ENCODE measurements around the gene YBX3. TPM values are rescaled to one million over a fixed set of nuclear protein-coding genes. Genes with fewer than 3 reads are reported as not detected.

YBX3 gene
- total and polyA plus RNA-seq, 2 of the 13 experiments (the other 11 are each of a cell fraction or from before 2014, with no cell fraction given) = 77.5 to 99.6 TPM

DNA sequence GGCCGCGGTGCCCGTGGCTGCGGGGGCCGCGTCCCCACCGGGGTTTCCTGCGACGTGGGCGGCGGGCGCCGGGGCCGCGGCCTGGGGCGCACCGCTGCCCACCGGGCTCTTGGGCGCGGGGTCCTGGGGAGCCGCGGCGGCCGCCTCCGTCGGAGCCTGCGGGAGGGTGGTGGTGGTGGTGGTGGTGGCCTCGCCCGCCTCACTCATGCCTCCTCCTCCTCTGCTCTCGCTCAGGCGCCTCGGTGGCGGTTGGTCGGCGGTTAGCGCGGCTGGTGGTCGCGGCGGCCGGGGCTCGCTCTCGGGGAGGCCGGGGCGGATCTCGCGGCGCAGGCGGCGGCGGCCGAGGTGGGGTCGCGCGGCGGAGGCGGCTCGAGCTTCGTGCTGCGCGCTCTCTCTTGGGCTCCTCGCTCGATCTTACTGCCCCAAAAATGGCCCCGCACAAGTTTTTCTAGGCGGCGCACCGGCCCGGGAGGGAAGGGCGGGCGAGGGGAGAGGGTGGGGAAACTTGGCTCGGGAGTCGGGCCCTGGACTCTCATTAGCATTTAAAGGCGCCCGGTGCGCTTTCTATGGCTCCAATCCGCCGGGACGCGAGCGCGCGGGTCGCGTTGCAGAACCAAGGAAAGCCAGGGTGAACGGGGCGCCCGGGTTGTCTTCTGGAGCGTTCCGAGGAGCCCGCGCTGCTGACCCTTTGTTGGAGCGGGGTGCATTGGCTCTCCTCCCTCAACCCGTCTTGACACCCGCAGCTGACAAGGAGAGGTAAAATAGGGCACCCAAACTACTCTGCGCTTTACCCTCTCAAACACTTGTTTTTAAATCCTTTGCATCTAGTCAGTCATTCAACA lies at the start of gene YBX3 (continued):
- TF ChIP-seq, protein P1, sequence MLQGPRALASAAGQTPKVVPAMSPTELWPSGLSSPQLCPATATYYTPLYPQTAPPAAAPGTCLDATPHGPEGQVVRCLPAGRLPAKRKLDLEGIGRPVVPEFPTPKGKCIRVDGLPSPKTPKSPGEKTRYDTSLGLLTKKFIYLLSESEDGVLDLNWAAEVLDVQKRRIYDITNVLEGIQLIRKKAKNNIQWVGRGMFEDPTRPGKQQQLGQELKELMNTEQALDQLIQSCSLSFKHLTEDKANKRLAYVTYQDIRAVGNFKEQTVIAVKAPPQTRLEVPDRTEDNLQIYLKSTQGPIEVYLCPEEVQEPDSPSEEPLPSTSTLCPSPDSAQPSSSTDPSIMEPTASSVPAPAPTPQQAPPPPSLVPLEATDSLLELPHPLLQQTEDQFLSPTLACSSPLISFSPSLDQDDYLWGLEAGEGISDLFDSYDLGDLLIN (CRISPR knock-in tag; IDR thresholded peaks at IDR 0.05; ENCODE audit: borderline replicate concordance) = 0 out of 2 replicates have a peak, but pooled peaks have one; percentile 26
- TF ChIP-seq AGO1 (IDR thresholded peaks at IDR 0.05; ENCODE audit: low read depth, low read length, poor library complexity, severe bottlenecking) (no peak), ZNF776 (CRISPR knock-in tag; IDR thresholded peaks at IDR 0.05) (no peak), ZNF354B (CRISPR knock-in tag; IDR thresholded peaks at IDR 0.05) (no peak), NR3C1 (CRISPR knock-in tag; IDR thresholded peaks at IDR 0.05) (no peak), SIX1 (CRISPR knock-in tag; IDR thresholded peaks at IDR 0.05; ENCODE audit: borderline replicate concordance) (no peak), FOXK1 (CRISPR knock-in tag; IDR thresholded peaks at IDR 0.05; ENCODE audit: borderline replicate concordance, low read depth) (no peak), ZFP36 (IDR thresholded peaks at IDR 0.05; ENCODE audit: borderline replicate concordance, low read depth, low read length, partially characterized antibody) (no peak), ZNF674 (CRISPR knock-in tag; IDR thresholded peaks at IDR 0.05; ENCODE audit: low read depth) (no peak), RCOR2 (CRISPR knock-in tag; IDR thresholded peaks at IDR 0.05) (no peak), ZNF382 (CRISPR knock-in tag; IDR thresholded peaks at IDR 0.05; ENCODE audit: borderline replicate concordance) (no peak), ISL2 (CRISPR knock-in tag; IDR thresholded peaks at IDR 0.05) (0 out of 2 replicates have a peak, but pooled peaks have one; percentile 33), TSC22D2 (CRISPR knock-in tag; IDR thresholded peaks at IDR 0.05; ENCODE audit: borderline replicate concordance) (peak; percentile 61; the same call in 1 of the 2 replicates), MYNN (CRISPR knock-in tag; IDR thresholded peaks at IDR 0.05; ENCODE audit: low read depth) (no peak), SPEN (CRISPR knock-in tag; IDR thresholded peaks at IDR 0.05; ENCODE audit: low read depth) (peak; percentile 28; the same call in 1 of the 2 replicates), SALL1 (CRISPR knock-in tag; IDR thresholded peaks at IDR 0.05) (no peak), NKX3-1 (CRISPR knock-in tag; IDR thresholded peaks at IDR 0.05) (no peak)
- TF ChIP-seq, protein P2, sequence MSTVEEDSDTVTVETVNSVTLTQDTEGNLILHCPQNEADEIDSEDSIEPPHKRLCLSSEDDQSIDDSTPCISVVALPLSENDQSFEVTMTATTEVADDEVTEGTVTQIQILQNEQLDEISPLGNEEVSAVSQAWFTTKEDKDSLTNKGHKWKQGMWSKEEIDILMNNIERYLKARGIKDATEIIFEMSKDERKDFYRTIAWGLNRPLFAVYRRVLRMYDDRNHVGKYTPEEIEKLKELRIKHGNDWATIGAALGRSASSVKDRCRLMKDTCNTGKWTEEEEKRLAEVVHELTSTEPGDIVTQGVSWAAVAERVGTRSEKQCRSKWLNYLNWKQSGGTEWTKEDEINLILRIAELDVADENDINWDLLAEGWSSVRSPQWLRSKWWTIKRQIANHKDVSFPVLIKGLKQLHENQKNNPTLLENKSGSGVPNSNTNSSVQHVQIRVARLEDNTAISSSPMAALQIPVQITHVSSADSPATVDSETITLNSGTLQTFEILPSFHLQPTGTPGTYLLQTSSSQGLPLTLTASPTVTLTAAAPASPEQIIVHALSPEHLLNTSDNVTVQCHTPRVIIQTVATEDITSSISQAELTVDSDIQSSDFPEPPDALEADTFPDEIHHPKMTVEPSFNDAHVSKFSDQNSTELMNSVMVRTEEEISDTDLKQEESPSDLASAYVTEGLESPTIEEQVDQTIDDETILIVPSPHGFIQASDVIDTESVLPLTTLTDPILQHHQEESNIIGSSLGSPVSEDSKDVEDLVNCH (CRISPR knock-in tag; IDR thresholded peaks at IDR 0.05) = no peak
- TF ChIP-seq, protein P3, sequence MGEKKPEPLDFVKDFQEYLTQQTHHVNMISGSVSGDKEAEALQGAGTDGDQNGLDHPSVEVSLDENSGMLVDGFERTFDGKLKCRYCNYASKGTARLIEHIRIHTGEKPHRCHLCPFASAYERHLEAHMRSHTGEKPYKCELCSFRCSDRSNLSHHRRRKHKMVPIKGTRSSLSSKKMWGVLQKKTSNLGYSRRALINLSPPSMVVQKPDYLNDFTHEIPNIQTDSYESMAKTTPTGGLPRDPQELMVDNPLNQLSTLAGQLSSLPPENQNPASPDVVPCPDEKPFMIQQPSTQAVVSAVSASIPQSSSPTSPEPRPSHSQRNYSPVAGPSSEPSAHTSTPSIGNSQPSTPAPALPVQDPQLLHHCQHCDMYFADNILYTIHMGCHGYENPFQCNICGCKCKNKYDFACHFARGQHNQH (CRISPR knock-in tag; IDR thresholded peaks at IDR 0.05) = peak; percentile 43; the same call in 1 of the 2 replicates
- TF ChIP-seq, protein P4, sequence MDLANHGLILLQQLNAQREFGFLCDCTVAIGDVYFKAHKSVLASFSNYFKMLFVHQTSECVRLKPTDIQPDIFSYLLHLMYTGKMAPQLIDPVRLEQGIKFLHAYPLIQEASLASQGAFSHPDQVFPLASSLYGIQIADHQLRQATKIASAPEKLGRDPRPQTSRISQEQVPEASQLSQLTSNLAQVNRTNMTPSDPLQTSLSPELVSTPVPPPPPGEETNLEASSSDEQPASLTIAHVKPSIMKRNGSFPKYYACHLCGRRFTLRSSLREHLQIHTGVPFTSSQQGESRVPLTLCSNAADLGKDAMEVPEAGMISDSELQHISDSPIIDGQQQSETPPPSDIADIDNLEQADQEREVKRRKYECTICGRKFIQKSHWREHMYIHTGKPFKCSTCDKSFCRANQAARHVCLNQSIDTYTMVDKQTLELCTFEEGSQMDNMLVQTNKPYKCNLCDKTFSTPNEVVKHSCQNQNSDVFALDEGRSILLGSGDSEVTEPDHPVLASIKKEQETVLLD (CRISPR knock-in tag; IDR thresholded peaks at IDR 0.05; ENCODE audit: low read depth) = 0 out of 2 replicates have a peak, but pooled peaks have one; percentile 45

Data from HepG2 (cell line).